ENCODE measurements around the gene ROBO2. TPM values are rescaled to one million over a fixed set of nuclear protein-coding genes. Genes with fewer than 3 reads are reported as not detected.

The ROBO2 gene
- total RNA-seq, 1 donor from 2014 or later, result 2.9 TPM

GRCh38 chr3:77648214-77648613 is 608.3 kb downstream of the ROBO2 start:
- Histone ChIP-seq H3K36me3 (no peaks in the 10 kb centered on the region), H3K4me1 (no peaks in the 10 kb centered on the region), H3K27ac (no peak overlapping the region), H3K27me3 (no peaks in the 10 kb centered on the region), H3K4me3 (no peak overlapping the region), H3K9me3 (no peaks in the 10 kb centered on the region)
- DNase-seq (ENCODE audit: low spot score in 2 of 2), result no peak
- intact Hi-C loops (cut with DNase I), result no loop called here
- no peak for TF ChIP-seq CTCF (IDR thresholded peaks at IDR 0.05)

- H3K9me3 ChIP-seq, result no peaks in the 10 kb centered on the region
- TF ChIP-seq CTCF (IDR thresholded peaks at IDR 0.05), result no peak
- H3K36me3 ChIP-seq, result no peaks in the 10 kb centered on the region
- DNase-seq (ENCODE audit: low spot score in 2 of 2), result no peak
- no peaks in the 10 kb centered on the region for H3K27me3 ChIP-seq
- H3K4me3 ChIP-seq, result no peak overlapping the region
- intact Hi-C loops (cut with DNase I), result no loop called here
- H3K4me1 ChIP-seq, result no peaks in the 10 kb centered on the region
- H3K27ac ChIP-seq, result no peak overlapping the region
These were observed 608.8 kb downstream of the ROBO2 start for GRCh38 chr3:77648664-77649063.

GRCh38 chr3:77652624-77653023 is 612.7 kb downstream of the ROBO2 start:
- no peak for TF ChIP-seq CTCF (IDR thresholded peaks at IDR 0.05)
- no peaks in the 10 kb centered on the region for H3K4me1 ChIP-seq
- intact Hi-C loops (cut with DNase I), result no loop called here

GRCh38 chr3:77655396-77655795 is 615.5 kb downstream of the ROBO2 start:
- TF ChIP-seq CTCF (IDR thresholded peaks at IDR 0.05), result no peak
- no peak overlapping the region for H3K4me3 ChIP-seq
- intact Hi-C loops (cut with DNase I), result no loop called here
- H3K4me1 ChIP-seq, result no peaks in the 10 kb centered on the region
- no peaks in the 10 kb centered on the region for H3K9me3 ChIP-seq
- no peak for DNase-seq (ENCODE audit: low spot score in 2 of 2)
- H3K27me3 ChIP-seq, result no peaks in the 10 kb centered on the region
- H3K36me3 ChIP-seq, result no peaks in the 10 kb centered on the region
- H3K27ac ChIP-seq, result no peak overlapping the region

More at GRCh38 chr3:77652624-77653023, 612.7 kb downstream of the ROBO2 start:
- H3K27ac ChIP-seq, result no peak overlapping the region
- H3K27me3 ChIP-seq, result no peaks in the 10 kb centered on the region
- H3K36me3 ChIP-seq, result no peaks in the 10 kb centered on the region
- H3K9me3 ChIP-seq, result no peaks in the 10 kb centered on the region
- H3K4me3 ChIP-seq, result no peak overlapping the region
- DNase-seq (ENCODE audit: low spot score in 2 of 2), result no peak

- no peak for TF ChIP-seq CTCF (IDR thresholded peaks at IDR 0.05)
- Histone ChIP-seq H3K4me3 (no peak overlapping the region), H3K4me1 (no peaks in the 10 kb centered on the region), H3K9me3 (no peaks in the 10 kb centered on the region), H3K27ac (no peak overlapping the region), H3K27me3 (no peaks in the 10 kb centered on the region), H3K36me3 (no peaks in the 10 kb centered on the region)
- intact Hi-C loops (cut with DNase I), result no loop called here
- DNase-seq (ENCODE audit: low spot score in 2 of 2), result no peak
These were observed 620.8 kb downstream of the ROBO2 start for GRCh38 chr3:77660718-77661117.

- intact Hi-C loops (cut with DNase I), result no loop called here
These were observed 628.0 kb downstream of the ROBO2 start for GRCh38 chr3:77667901-77668300.

More at GRCh38 chr3:77667901-77668300, 628.0 kb downstream of the ROBO2 start:
- no peaks in the 10 kb centered on the region for H3K4me1 ChIP-seq
- no peak overlapping the region for H3K27ac ChIP-seq
- no peak for DNase-seq (ENCODE audit: low spot score in 2 of 2)
- no peak for TF ChIP-seq CTCF (IDR thresholded peaks at IDR 0.05)
- H3K9me3 ChIP-seq, result no peaks in the 10 kb centered on the region
- H3K36me3 ChIP-seq, result no peaks in the 10 kb centered on the region
- H3K27me3 ChIP-seq, result no peaks in the 10 kb centered on the region
- H3K4me3 ChIP-seq, result no peak overlapping the region

All from ascending aorta (tissue), 2 donors.